ENCODE data around the gene RENBP. TPM values are rescaled to one million over a fixed set of nuclear protein-coding genes. Genes with fewer than 3 reads are reported as not detected.

RENBP gene
- polyA plus RNA-seq, 4 donors: 5.1 to 114 (median 21.9) TPM

GRCh38 chrX:153963546-153963945 is 19.1 kb upstream of the RENBP start:
- no peaks in the 10 kb centered on the region for H3K9me3 ChIP-seq (ENCODE audit: control insufficient read depth in 2 of 2, insufficient read depth in 1 of 2, low read depth in 1 of 2, low read length in 1 of 2)
- H3K27me3 ChIP-seq (ENCODE audit: control insufficient read depth in 3 of 3, insufficient read depth in 3 of 3, low read length in 3 of 3): no peaks in the 10 kb centered on the region
- H3K4me3 ChIP-seq (ENCODE audit: low read depth in 1 of 3, low read length in 3 of 3): no peak overlapping the region
- FAIRE-seq (no peak), DNase-seq (no peak)
- H3K4me1 ChIP-seq (ENCODE audit: control insufficient read depth in 3 of 3, insufficient read depth in 2 of 3, low read depth in 1 of 3, low read length in 2 of 3): peaks cover 0 to 18% (median 0%) of the 10 kb centered on the region in 3 donors
- H3K27ac ChIP-seq (ENCODE audit: low read depth in 1 of 3, low read length in 2 of 3): no peak overlapping the region
- WGBS, 3 donors: 92 to 93% (median 92%) methylated on average over 10 to 12 of the region's 12 CpGs
- H3K36me3 ChIP-seq (ENCODE audit: control insufficient read depth in 3 of 3, insufficient read depth in 2 of 3, low read depth in 1 of 3, low read length in 3 of 3): peaks cover 7 to 91% (median 10%) of the 10 kb centered on the region in 3 donors

GRCh38 chrX:153961292-153961691 is 16.8 kb upstream of the RENBP start:
- no peaks in the 10 kb centered on the region for H3K9me3 ChIP-seq (ENCODE audit: control insufficient read depth in 2 of 2, insufficient read depth in 1 of 2, low read depth in 1 of 2, low read length in 1 of 2)
- H3K4me1 ChIP-seq (ENCODE audit: control insufficient read depth in 3 of 3, insufficient read depth in 2 of 3, low read depth in 1 of 3, low read length in 2 of 3): no peaks in the 10 kb centered on the region
- 91 to 93% (median 92%) methylated on average over 11 of the region's 11 CpGs for WGBS, 3 donors
- H3K36me3 ChIP-seq (ENCODE audit: control insufficient read depth in 3 of 3, insufficient read depth in 2 of 3, low read depth in 1 of 3, low read length in 3 of 3): peaks cover 14 to 91% (median 15%) of the 10 kb centered on the region in 3 donors
- FAIRE-seq (no peak), DNase-seq (no peak)
- no peaks in the 10 kb centered on the region for H3K27me3 ChIP-seq (ENCODE audit: control insufficient read depth in 3 of 3, insufficient read depth in 3 of 3, low read length in 3 of 3)
- H3K4me3 ChIP-seq (ENCODE audit: low read depth in 1 of 3, low read length in 3 of 3): no peak overlapping the region
- H3K27ac ChIP-seq (ENCODE audit: low read depth in 1 of 3, low read length in 2 of 3): no peak overlapping the region

- DNase-seq: no peak
- Histone ChIP-seq H3K27ac (ENCODE audit: low read depth in 1 of 3, low read length in 2 of 3) (no peak overlapping the region), H3K4me1 (ENCODE audit: control insufficient read depth in 3 of 3, insufficient read depth in 2 of 3, low read depth in 1 of 3, low read length in 2 of 3) (no peaks in the 10 kb centered on the region), H3K9me3 (ENCODE audit: control insufficient read depth in 2 of 2, insufficient read depth in 1 of 2, low read depth in 1 of 2, low read length in 1 of 2) (no peaks in the 10 kb centered on the region), H3K27me3 (ENCODE audit: control insufficient read depth in 3 of 3, insufficient read depth in 3 of 3, low read length in 3 of 3) (no peaks in the 10 kb centered on the region), H3K4me3 (ENCODE audit: low read depth in 1 of 3, low read length in 3 of 3) (no peak overlapping the region), H3K36me3 (ENCODE audit: control insufficient read depth in 3 of 3, insufficient read depth in 2 of 3, low read depth in 1 of 3, low read length in 3 of 3) (peaks cover 15 to 95% (median 15%) of the 10 kb centered on the region in 3 donors)
- no peak for FAIRE-seq
- 93 to 96% (median 94%) methylated on average over 19 to 22 of the region's 22 CpGs for WGBS, 3 donors
Observed at GRCh38 chrX:153960786-153961185, 16.3 kb upstream of the RENBP start.

GRCh38 chrX:153960077-153960476 is 15.6 kb upstream of the RENBP start:
- DNase-seq (no peak), FAIRE-seq (no peak)
- Histone ChIP-seq H3K36me3 (ENCODE audit: control insufficient read depth in 3 of 3, insufficient read depth in 2 of 3, low read depth in 1 of 3, low read length in 3 of 3) (peaks cover 15 to 98% (median 15%) of the 10 kb centered on the region in 3 donors), H3K27me3 (ENCODE audit: control insufficient read depth in 3 of 3, insufficient read depth in 3 of 3, low read length in 3 of 3) (no peaks in the 10 kb centered on the region), H3K27ac (ENCODE audit: low read depth in 1 of 3, low read length in 2 of 3) (no peak overlapping the region), H3K4me1 (ENCODE audit: control insufficient read depth in 3 of 3, insufficient read depth in 2 of 3, low read depth in 1 of 3, low read length in 2 of 3) (no peaks in the 10 kb centered on the region), H3K9me3 (ENCODE audit: control insufficient read depth in 2 of 2, insufficient read depth in 1 of 2, low read depth in 1 of 2, low read length in 1 of 2) (no peaks in the 10 kb centered on the region), H3K4me3 (ENCODE audit: low read depth in 1 of 3, low read length in 3 of 3) (no peak overlapping the region)
- WGBS, 3 donors: 96 to 97% (median 96%) methylated on average over 14 to 16 of the region's 16 CpGs

GRCh38 chrX:153959649-153960048 is 15.2 kb upstream of the RENBP start:
- DNase-seq: no peak
- no peak for FAIRE-seq
- Histone ChIP-seq H3K4me1 (ENCODE audit: control insufficient read depth in 3 of 3, insufficient read depth in 2 of 3, low read depth in 1 of 3, low read length in 2 of 3) (no peaks in the 10 kb centered on the region), H3K27me3 (ENCODE audit: control insufficient read depth in 3 of 3, insufficient read depth in 3 of 3, low read length in 3 of 3) (no peaks in the 10 kb centered on the region), H3K36me3 (ENCODE audit: control insufficient read depth in 3 of 3, insufficient read depth in 2 of 3, low read depth in 1 of 3, low read length in 3 of 3) (peaks cover 15 to 98% (median 18%) of the 10 kb centered on the region in 3 donors), H3K9me3 (ENCODE audit: control insufficient read depth in 2 of 2, insufficient read depth in 1 of 2, low read depth in 1 of 2, low read length in 1 of 2) (no peaks in the 10 kb centered on the region), H3K27ac (ENCODE audit: low read depth in 1 of 3, low read length in 2 of 3) (no peak overlapping the region), H3K4me3 (ENCODE audit: low read depth in 1 of 3, low read length in 3 of 3) (no peak overlapping the region)
- 91 to 94% (median 94%) methylated on average over 13 to 15 of the region's 15 CpGs for WGBS, 3 donors

GRCh38 chrX:153958605-153959004 is 14.2 kb upstream of the RENBP start:
- Histone ChIP-seq H3K27me3 (ENCODE audit: control insufficient read depth in 3 of 3, insufficient read depth in 3 of 3, low read length in 3 of 3) (no peaks in the 10 kb centered on the region), H3K4me3 (ENCODE audit: low read depth in 1 of 3, low read length in 3 of 3) (no peak overlapping the region), H3K27ac (ENCODE audit: low read depth in 1 of 3, low read length in 2 of 3) (no peak overlapping the region), H3K4me1 (ENCODE audit: control insufficient read depth in 3 of 3, insufficient read depth in 2 of 3, low read depth in 1 of 3, low read length in 2 of 3) (no peaks in the 10 kb centered on the region), H3K9me3 (ENCODE audit: control insufficient read depth in 2 of 2, insufficient read depth in 1 of 2, low read depth in 1 of 2, low read length in 1 of 2) (no peaks in the 10 kb centered on the region), H3K36me3 (ENCODE audit: control insufficient read depth in 3 of 3, insufficient read depth in 2 of 3, low read depth in 1 of 3, low read length in 3 of 3) (peaks cover 15 to 98% (median 16%) of the 10 kb centered on the region in 3 donors)
- no peak for FAIRE-seq
- WGBS, 3 donors: 86 to 95% (median 95%) methylated on average over 9 to 14 of the region's 14 CpGs
- no peak for DNase-seq

- no peak for DNase-seq
- 84 to 91% (median 88%) methylated on average over 6 to 17 of the region's 17 CpGs for WGBS, 3 donors
Observed at GRCh38 chrX:153957224-153957623, 12.8 kb upstream of the RENBP start.

GRCh38 chrX:153956044-153956907 is 11.8 kb upstream of the RENBP start:
- no peak for DNase-seq
- H3K36me3 ChIP-seq (ENCODE audit: control insufficient read depth in 3 of 3, insufficient read depth in 2 of 3, low read depth in 1 of 3, low read length in 3 of 3): peaks cover 12 to 98% (median 19%) of the 10 kb centered on the region in 3 donors

More at GRCh38 chrX:153957224-153957623, 12.8 kb upstream of the RENBP start:
- no peaks in the 10 kb centered on the region for H3K9me3 ChIP-seq (ENCODE audit: control insufficient read depth in 2 of 2, insufficient read depth in 1 of 2, low read depth in 1 of 2, low read length in 1 of 2)
- H3K36me3 ChIP-seq (ENCODE audit: control insufficient read depth in 3 of 3, insufficient read depth in 2 of 3, low read depth in 1 of 3, low read length in 3 of 3): peaks cover 13 to 98% (median 16%) of the 10 kb centered on the region in 3 donors
- H3K4me1 ChIP-seq (ENCODE audit: control insufficient read depth in 3 of 3, insufficient read depth in 2 of 3, low read depth in 1 of 3, low read length in 2 of 3): no peaks in the 10 kb centered on the region
- H3K27ac ChIP-seq (ENCODE audit: low read depth in 1 of 3, low read length in 2 of 3): no peak overlapping the region
- no peaks in the 10 kb centered on the region for H3K27me3 ChIP-seq (ENCODE audit: control insufficient read depth in 3 of 3, insufficient read depth in 3 of 3, low read length in 3 of 3)
- no peak for FAIRE-seq
- H3K4me3 ChIP-seq (ENCODE audit: low read depth in 1 of 3, low read length in 3 of 3): no peak overlapping the region

More at GRCh38 chrX:153956044-153956907, 11.8 kb upstream of the RENBP start:
- Histone ChIP-seq H3K27ac (ENCODE audit: low read depth in 1 of 3, low read length in 2 of 3) (no peak overlapping the region), H3K9me3 (ENCODE audit: control insufficient read depth in 2 of 2, insufficient read depth in 1 of 2, low read depth in 1 of 2, low read length in 1 of 2) (no peaks in the 10 kb centered on the region), H3K4me1 (ENCODE audit: control insufficient read depth in 3 of 3, insufficient read depth in 2 of 3, low read depth in 1 of 3, low read length in 2 of 3) (no peaks in the 10 kb centered on the region), H3K4me3 (ENCODE audit: low read depth in 1 of 3, low read length in 3 of 3) (no peak overlapping the region), H3K27me3 (ENCODE audit: control insufficient read depth in 3 of 3, insufficient read depth in 3 of 3, low read length in 3 of 3) (no peaks in the 10 kb centered on the region)
- 86 to 91% (median 87%) methylated on average over 19 to 35 of the region's 35 CpGs for WGBS, 3 donors
- no peak for FAIRE-seq
